Measurements from ENCODE around the gene SLC6A13. TPM values are rescaled to one million over a fixed set of nuclear protein-coding genes. Genes with fewer than 3 reads are reported as not detected.
"Not testable (repeated sequence)": the region's sequence is repeated elsewhere in the genome, so short reads cannot be mapped to it uniquely, and the experiment has no call there.

The SLC6A13 gene
- total RNA-seq, 1 donor from 2014 or later: 3.3 TPM

DNA sequence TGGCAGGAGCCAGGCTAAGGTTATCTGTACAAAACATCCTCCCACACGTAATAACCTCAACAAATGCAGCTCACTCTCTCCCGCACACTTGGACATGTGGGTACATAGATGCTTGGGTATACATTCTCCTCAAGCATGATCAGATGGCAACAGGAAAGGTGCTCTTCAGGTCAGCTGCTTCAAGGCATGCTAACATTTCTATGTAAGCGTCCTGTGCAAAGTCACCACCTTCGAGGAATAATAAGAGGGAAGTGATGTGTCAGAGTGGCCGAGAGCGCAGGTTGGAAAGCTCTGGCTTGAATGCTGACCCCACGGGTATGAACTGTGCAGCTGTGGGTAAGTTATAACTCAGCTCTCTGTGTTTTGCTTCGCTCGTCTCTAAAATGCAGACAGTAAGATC, 24.5 kb downstream of the SLC6A13 start:
- DNase-seq (no peak), ATAC-seq (ENCODE audit: poor library complexity) (no peak)
- intact Hi-C loops (cut with DNase I): no loop called here

DNA sequence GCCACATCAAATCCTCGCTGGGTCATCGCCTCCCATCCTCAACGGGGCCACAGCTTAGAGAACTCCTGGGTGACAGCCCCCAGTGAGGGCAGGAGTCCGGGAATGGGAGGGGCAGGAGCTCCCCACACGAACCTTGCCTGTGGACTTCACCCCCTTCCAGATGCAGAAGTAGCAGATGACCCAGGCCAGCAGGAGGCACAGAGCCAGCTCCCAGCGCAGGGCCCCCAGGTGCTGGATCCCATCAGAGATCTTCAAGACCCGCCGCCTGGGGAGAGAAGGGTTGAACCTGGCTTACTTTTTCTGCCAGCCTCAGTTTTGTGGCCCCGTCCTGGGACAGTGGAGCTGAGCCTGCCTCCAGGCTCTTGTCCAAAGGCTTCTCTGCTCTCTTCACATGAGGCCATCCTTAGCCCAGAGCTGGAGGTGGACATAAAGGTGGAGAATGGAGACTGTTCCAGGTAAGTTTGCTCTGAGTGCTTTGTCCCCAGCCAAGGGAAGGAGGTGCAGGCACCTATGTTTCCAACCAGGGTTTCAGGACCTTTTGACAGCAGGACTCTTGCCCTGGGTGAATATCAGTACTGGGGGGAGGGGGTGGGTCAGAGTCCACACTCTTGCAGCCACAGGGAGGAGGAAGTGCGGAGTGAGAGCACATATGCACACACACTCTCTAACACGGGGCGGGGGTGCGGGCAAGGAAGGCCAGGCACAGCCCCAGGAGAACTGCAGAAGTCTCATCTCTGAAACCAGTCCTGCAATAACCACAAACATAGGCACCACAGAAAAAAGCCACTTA, 25.4 kb downstream of the SLC6A13 start:
- ATAC-seq (ENCODE audit: poor library complexity): no peak
- intact Hi-C loops (cut with DNase I): no loop called here
- no peak for DNase-seq

DNA sequence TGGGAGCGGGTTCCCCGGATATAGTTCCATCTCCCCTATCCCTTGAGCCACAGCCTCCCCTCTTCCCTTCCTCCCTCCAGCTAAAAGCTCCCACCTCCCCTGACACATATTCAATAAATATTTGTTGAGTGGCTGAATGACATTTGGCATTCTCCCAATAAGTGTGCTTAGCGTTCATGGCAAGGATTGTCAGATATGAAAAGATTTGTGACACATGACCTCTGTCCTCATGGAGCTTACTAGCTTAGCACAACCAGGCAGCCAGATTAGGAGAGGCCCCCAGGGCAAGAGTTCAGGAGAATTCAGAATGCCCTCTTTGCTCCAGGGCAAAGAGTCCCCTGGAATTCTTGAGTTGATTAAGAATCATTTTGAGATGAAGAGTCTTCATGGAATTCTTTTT, 26.2 kb downstream of the SLC6A13 start:
- no peak for ATAC-seq (ENCODE audit: poor library complexity)
- intact Hi-C loops (cut with DNase I): no loop called here
- no peak for DNase-seq

DNA sequence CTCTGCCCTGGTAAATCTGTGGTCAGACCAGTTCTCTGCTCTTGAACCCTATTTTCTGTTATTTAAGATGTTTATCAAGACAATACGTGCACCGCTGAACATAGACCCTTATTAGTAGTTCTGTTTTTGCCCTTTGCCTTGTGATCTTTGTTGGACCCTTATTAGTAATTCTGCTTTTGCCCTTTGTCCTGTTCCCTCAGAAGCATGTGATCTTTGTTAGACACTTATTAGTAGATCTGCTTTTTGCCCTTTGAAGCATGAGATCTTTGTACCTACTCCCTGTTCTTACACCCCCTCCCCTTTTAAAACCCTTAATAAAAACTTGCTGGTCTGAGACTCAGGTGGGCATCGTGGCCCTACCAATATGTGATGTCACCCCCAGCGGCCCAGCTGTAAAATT, 26.7 kb downstream of the SLC6A13 start:
- intact Hi-C loops (cut with DNase I); DNase-seq; ATAC-seq (ENCODE audit: poor library complexity): not testable (repeated sequence)

DNA sequence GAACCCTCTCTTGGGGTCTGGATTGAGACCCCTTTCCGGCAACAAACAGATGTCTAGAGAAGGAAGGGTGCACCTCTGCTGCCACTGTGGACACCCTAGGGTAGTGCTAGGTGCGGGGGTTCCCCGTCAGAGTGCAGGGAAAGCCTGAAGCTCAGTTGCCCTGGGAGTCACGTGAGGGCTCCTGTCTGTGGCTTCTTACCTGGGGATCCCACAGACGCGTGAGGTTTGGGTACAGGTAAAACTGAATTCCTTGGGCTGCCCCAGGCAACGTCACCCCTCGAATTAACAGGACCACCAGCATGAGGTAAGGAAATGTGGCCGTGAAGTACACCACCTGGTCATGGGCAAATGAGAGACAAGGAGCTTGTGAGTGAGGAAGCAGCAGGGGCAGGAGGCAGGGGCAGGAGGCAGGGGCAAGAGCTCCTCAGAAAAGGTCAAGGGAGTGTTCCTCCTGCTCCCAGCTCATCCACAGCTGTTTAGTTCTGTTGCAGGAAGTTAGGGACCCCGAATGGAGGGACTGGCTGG, 27.7 kb downstream of the SLC6A13 start:
- intact Hi-C loops (cut with DNase I): no loop called here
- DNase-seq (no peak), ATAC-seq (ENCODE audit: poor library complexity) (no peak)

DNA sequence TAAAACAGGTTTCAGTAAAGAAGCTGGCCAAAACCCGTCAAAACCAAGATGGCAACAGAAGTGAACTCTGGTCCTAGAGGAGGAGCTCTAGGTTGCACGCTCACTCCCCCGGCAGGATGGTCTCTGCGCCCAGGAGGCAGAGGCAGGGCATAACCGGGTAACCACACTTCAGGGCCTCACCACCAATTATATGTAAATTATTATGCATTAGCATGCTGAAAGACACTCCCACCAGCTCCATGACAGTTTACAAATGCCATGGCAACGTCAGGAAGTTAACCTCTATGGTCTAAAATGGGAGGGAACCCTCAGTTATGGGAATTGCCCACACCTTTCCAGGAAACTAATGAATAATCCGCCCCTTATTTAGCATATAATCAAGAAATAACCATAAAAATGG, 28.6 kb downstream of the SLC6A13 start:
- no peak for DNase-seq
- intact Hi-C loops (cut with DNase I): no loop called here
- no peak for ATAC-seq (ENCODE audit: poor library complexity)

DNA sequence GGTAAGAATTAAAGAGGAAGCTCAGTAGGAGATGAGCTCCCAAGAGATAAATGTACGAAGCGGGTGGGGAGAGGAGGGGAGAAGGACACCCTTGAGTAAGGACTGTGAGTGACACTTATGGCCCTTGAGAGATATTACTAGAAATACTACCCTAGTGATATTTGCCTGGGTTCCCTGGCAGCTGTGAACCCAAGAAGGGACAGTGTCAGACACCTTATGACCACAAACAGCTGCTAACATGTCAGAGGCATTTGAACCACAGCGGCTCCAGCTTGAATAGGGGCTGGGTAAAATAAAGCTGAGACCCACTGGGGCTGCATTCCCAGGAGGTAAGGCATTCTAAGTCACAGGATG, 29.0 kb downstream of the SLC6A13 start:
- intact Hi-C loops (cut with DNase I): no loop called here
- ATAC-seq (ENCODE audit: poor library complexity) (no peak), DNase-seq (no peak)

DNA sequence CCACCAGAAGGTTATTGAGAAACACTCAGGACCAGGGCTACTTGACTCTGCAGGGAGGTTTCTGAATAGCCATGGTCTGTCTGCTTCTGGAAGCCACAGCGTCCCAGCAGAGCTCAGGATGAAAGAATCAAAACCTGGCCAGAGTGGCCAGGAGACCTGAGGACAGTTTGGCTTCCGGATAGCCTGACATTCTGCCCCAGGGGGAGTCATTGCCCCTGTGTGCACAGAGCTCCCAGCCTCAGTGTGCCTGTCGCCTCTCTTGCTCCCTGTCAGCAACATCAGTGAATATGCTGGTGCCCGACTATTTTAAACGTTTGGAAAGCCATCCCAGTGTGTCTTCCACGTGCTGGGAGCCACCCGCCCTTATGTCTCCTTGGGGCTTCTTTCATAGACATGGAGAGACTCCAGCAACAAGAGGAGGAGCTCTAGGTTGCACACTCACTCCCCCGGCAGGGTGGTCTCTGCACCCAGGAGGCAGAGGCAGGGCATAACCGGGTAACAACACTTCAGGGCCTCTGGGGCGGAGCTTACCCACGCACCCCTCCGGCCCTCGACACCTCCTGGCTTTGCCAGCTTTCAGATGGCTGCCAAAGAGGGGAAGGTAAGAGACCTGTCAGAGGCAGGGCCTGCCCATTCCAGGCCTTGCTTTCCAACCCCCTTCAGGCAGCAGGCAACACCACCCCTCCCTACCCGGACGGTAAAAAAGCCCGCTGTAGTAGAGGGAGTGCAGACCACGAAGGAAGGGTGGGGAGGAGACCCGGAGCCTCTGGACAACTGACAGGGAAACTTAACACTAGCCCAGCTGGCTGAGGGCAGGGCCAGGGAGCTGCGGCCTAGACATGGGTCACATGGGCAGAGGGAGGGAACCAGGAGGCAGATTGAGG, 29.7 kb downstream of the SLC6A13 start:
- intact Hi-C loops (cut with DNase I): no loop called here
- ATAC-seq (ENCODE audit: poor library complexity): peak; percentile 45
- no peak for DNase-seq

DNA sequence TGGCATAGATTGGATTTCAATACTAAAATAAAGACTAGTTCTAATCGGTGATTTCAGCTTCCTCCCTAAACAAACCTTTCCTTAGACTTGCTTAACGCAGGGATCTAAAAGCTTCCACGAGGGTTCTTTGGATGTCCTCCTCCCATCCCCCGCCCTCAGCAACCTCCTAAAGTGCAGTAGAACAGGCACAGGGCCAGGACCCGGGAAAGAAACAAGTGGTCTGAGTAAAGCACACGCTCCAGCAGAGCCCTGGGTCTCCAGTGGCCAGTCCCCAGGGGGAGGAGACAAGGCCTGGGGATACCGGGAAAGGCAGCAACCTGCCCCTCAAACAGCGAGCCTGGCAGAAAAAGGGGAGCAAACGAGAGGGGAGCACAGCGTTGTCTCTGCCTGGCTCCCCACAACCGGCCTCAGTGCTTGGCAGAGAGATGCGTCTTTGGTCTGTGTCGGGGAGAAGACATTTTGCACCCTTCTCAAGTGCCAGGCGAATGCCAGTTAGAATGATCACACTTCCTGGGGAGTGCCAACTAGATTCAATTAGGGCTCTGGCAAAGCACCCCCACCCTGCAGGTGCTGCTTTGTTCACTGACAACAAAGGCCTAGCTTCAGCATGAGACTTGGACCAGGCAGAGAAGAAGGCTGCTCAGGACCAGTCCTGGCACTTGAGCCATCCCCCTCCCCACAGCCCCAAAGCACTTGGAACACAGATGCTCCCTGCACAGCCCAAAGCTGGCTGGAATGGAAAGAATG, 31.5 kb downstream of the SLC6A13 start:
- DNase-seq (no peak), ATAC-seq (ENCODE audit: poor library complexity) (no peak)
- intact Hi-C loops (cut with DNase I): no loop called here

DNA sequence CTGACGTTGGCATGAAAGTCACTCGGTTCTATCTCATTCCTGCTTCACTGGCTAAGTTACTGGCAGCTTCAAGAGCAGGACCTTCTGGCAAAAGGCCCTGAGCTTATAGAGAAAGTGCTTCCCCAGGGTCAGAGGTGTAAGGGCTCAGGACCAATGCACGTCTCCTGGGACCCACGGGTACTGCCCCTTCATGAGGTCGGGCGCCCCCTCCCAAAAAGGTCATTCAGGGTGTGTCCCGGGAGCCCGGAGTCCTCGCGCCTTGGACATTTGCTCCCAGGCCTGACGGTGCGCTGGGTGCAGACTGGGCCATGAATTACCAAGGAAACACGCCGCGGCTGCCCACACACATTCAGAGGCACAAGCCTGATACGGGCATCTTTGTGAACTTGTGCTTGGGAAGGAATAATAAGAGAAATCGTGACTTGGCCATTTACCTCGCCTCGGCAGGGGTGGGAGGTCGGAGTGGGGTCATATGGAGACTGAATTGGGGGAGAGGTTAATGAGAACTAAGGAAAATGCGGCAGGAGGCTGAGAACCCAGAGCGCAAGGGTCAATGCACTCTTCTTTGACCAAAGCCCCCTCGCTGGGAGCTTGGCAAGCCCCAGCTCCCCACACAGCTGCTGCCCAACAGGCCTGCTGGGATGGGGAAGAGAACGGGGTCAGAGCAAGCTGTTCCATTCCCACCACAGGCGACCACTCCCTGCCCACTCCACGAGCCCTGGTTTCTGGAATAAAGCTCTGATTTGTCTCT, 33.0 kb downstream of the SLC6A13 start:
- ATAC-seq (ENCODE audit: poor library complexity) (no peak), DNase-seq (no peak)
- intact Hi-C loops (cut with DNase I): no loop called here

DNA sequence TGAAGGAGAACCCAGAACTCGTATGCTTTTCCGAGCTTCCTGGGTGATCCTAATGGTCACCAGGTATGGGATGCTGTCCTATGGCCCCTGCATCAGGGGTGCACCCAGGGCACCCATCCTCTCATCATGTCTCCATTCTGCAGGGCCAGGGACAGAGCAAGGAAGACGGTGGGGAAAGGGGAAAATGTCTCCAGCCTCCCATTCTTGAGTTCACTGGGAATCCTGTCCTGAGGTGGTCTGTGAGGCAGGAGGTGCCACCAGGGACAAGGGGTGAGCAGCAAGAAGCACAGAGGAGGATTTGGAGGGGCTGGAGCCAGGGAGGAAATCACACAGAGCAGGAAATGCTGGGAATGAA, 33.8 kb downstream of the SLC6A13 start:
- DNase-seq (no peak), ATAC-seq (ENCODE audit: poor library complexity) (no peak)
- intact Hi-C loops (cut with DNase I): no loop called here

DNA sequence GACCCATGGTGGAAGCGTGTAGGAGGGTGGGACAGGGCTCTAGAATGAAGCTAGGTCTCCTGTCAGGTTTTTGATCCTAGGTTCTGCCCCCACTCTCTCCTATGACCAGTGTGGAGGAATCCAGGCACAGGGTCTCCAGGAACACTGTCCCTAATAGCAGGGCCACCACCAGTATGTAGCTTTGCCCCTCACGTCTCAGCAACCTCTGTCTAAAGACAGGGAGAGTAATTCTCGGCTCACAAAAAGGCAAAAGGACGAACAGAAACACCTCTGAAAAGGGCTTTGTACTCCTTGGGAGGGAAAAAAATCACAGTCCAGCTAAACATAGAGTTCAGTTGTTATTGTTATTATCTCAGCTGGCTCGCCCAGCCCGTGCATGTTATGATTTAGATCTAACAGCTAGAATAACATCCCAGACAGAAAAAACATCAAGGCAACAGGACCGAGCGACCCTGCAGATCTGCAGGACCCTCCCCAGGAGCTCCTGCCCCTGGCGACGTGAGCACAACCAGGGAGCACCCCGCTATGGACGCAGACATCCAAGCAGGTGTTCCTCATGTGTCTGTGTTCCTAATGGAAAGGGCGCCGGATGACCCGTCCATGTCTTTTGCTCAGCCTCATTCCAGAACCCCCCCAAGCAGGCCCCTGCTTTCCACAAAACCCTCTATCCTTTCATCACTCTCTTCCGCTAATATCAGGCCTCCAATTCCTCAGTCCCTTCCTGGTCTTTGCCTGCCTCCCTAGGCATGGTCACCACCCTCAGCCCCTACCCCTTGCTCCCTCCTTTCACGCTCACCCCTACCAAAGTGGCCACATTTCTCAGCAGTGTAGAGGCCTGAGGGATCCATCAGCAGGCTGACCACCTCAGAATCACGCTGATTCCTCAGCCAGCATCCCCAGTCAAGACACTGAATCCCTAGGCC, 34.5 kb downstream of the SLC6A13 start:
- ATAC-seq (ENCODE audit: poor library complexity): no peak

DNA sequence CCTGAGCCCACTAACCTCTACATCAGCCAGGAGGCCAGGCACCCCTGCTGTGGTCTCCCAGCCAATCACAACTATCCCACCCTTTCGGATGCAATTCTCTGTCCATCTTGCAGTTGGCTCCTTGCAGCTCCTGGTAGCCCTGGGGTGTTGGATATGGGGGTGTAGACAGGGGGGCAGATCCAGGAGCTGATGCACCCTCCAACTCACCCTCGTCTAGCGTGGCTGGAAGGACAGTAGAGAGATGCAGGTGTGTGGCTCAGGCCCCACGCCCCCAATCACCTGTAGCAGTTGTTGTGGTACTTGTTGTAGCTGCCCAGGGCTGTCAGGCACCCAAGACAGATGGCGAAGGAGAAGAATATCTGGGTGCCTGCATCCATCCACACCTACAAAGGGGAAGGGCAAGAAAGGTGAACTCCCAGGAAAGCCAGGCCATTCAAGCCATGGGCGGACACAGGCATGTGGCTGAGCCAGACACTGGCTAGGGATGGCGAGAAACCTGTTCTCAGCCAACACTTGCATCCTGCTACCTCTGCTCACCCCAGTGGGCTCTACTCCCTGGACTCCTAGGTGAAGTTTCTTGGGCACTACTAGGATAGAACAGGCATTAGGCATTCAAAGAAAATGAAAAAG, 35.2 kb downstream of the SLC6A13 start:
- ATAC-seq (ENCODE audit: poor library complexity) (no peak), DNase-seq (no peak)
- intact Hi-C loops (cut with DNase I): no loop called here

More for the DNA sequence above, 34.5 kb downstream of the SLC6A13 start:
- intact Hi-C loops (cut with DNase I): no loop called here
- no peak for DNase-seq

DNA sequence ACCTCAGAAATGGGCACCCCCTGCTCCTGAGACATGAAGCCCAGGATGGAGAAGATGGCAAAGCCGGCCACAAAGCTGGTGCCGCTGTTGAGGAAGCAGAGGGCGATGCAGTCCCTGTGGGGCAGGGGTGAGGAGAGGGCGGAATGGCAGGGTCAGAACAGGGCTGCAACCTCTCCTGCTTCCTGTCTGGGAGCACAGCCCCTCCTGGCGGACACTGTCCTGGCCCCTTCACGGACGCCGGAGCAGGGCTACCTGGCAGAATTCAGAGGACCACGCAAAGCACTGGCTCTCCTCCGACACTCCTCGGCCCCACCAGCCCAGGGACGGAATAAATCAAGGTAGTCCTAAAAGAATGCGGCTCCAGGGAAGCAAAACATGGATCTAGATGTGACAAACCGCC, 36.2 kb downstream of the SLC6A13 start:
- ATAC-seq (ENCODE audit: poor library complexity) (no peak), DNase-seq (no peak)
- intact Hi-C loops (cut with DNase I): no loop called here

DNA sequence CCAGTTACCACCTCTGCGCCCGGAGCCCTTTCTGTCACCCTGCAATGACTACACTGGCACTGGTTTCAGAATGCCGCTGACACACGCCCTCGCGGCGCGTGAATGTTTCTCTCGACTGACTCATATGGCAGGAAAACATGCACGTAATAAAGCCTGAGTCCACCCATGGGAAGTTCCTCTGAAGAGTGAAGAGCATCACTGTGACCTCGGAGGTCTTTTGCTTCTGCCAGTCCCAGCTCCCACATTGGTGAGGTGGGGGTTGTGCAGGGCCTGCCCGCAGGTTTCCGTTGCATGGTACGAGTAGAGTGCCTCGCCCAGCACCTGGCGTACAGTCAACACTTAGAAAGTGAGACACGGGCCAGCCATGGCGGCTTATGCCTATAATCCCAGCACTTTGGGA, 37.6 kb downstream of the SLC6A13 start:
- ATAC-seq (ENCODE audit: poor library complexity): no peak
- DNase-seq: no peak
- intact Hi-C loops (cut with DNase I): no loop called here

DNA sequence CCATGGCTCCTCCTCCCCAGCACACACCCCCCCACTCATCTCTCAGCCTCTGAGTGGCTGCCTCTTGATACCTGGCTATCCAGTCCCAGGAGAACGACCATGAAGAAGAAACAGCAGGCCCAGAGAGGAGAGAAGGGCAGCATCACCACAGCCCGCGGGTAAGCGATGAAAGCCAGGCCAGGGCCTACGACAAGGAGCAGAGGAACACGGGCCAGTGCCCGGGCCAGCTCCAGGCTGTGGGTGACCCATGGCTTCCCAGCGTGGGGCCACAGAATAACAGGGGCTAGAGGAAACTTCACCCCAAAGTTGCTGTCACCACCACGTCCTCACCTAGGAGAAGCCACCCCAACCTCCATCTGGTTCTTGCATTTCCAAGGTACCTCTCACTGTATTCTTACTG, 38.3 kb downstream of the SLC6A13 start:
- DNase-seq (no peak), ATAC-seq (ENCODE audit: poor library complexity) (no peak)
- intact Hi-C loops (cut with DNase I): no loop called here

DNA sequence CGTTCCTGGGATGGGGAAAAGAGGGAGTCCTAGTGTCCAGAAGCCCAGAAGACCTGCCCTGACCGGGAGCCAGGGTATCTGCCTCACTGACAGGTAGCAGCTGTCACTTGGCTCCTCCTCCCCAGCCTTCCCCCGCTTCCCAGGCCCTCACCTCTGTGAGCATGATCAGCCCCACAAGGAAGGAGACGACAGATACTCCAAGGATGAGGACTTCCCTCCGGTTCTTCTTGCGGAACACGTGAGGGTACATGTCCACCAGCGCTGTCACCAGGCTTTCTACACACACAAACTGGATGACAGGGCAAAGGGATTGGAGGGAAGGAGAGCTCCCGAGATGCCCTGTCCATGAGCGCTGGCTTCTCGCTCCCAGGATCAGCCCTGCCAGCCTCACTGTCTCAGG, 38.8 kb downstream of the SLC6A13 start:
- intact Hi-C loops (cut with DNase I): no loop called here
- DNase-seq (no peak), ATAC-seq (ENCODE audit: poor library complexity) (no peak)

All from Right ventricle myocardium superior (tissue), 1 donor.